Measurements from ENCODE around the gene PJA2.

- TF ChIP-seq CTCF (IDR thresholded peaks at IDR 0.05) (no peak), POLR2A (IDR thresholded peaks at IDR 0.05) (no peak)
These were observed 97.1 kb downstream of the PJA2 start for GRCh38 chr5:109312695-109313094.

Measured in heart left ventricle (tissue), 13 donors.